ENCODE measurements around the gene HECTD4.

GRCh38 chr12:112163471-112163991 is 218.7 kb downstream of the HECTD4 start:
- TF ChIP-seq EZH2phosphoT487 (IDR thresholded peaks at IDR 0.05; ENCODE audit: borderline replicate concordance, low read depth, low read length) (no peak), CTCF (conservative IDR thresholded peaks at IDR 0.05; ENCODE audit: low read length) (no peak)
